H9 (cell line): ENCODE measurements around the gene AGPAT2. TPM values are rescaled to one million over a fixed set of nuclear protein-coding genes. Genes with fewer than 3 reads are reported as not detected.

ENCODE experiments used
- DNase-seq: peaks from one replicate; pipeline ENCODE4 v3.0.0-alpha.2; 2017
- H2AFZ ChIP-seq: one replicate; pipeline ENCODE4 v1.6.1; 2013; ENCODE audit warnings: mild to moderate bottlenecking, low read length, control low read depth, moderate library complexity
- H2AK5ac ChIP-seq: 2 replicates; pipeline ENCODE4 v1.6.1; 2013; ENCODE audit warnings: low read length, control low read depth, mixed read lengths; ENCODE audit not compliant: insufficient read length
- H2BK120ac ChIP-seq: one replicate; pipeline ENCODE4 v1.6.1; 2013; ENCODE audit warnings: low read depth, mild to moderate bottlenecking, low read length, control low read depth, inconsistent platforms; ENCODE audit not compliant: poor library complexity, severe bottlenecking
- H2BK12ac ChIP-seq: 2 replicates; pipeline ENCODE4 v1.6.1; 2013; ENCODE audit warnings: low read length, control low read depth, mixed read lengths, low read depth; ENCODE audit not compliant: insufficient read length
- H2BK15ac ChIP-seq: 2 replicates; pipeline ENCODE4 v1.6.1; 2013; ENCODE audit warnings: low read depth, low read length, control low read depth
- H2BK20ac ChIP-seq: one replicate; pipeline ENCODE4 v1.6.1; 2013; ENCODE audit warnings: low read depth, mild to moderate bottlenecking, low read length, control low read depth, inconsistent platforms; ENCODE audit not compliant: poor library complexity, severe bottlenecking
- H2BK5ac ChIP-seq: 2 replicates; pipeline ENCODE4 v1.6.1; 2013; ENCODE audit warnings: low read length, control low read depth, mixed read lengths; ENCODE audit not compliant: insufficient read length
- H3K14ac ChIP-seq: 2 replicates; pipeline ENCODE4 v1.6.1; 2013; ENCODE audit warnings: low read length, control low read depth; ENCODE audit not compliant: insufficient read depth
- H3K18ac ChIP-seq: 2 replicates; pipeline ENCODE4 v1.6.1; 2013; ENCODE audit warnings: low read depth, mild to moderate bottlenecking, mixed read lengths, low read length, control low read depth; ENCODE audit not compliant: insufficient read length
- H3K23ac ChIP-seq: 2 replicates; pipeline ENCODE4 v1.6.1; 2013; ENCODE audit warnings: low read length, control low read depth, mixed read lengths, low read depth; ENCODE audit not compliant: insufficient read length
- H3K23me2 ChIP-seq: 2 replicates; pipeline ENCODE4 v1.6.1; 2013; ENCODE audit warnings: low read depth, mild to moderate bottlenecking, mixed read lengths, low read length, control low read depth; ENCODE audit not compliant: insufficient read length, poor library complexity, severe bottlenecking
- H3K27ac ChIP-seq: 2 replicates; pipeline ENCODE4 v1.5.1; 2013; ENCODE audit warnings: low read length, control low read depth, mixed read lengths, low read depth; ENCODE audit not compliant: insufficient read length
- H3K27me3 ChIP-seq: 2 replicates; pipeline ENCODE4 v1.6.1; 2013; ENCODE audit warnings: low read length, control low read depth, inconsistent platforms; ENCODE audit not compliant: insufficient read depth
- H3K4ac ChIP-seq: 2 replicates; pipeline ENCODE4 v1.6.1; 2013; ENCODE audit warnings: low read depth, mild to moderate bottlenecking, control low read depth, inconsistent platforms, low read length, moderate library complexity
- H3K4me1 ChIP-seq: 2 replicates; pipeline ENCODE4 v1.6.1; 2013; ENCODE audit warnings: low read length, control low read depth, inconsistent platforms; ENCODE audit not compliant: insufficient read depth
- H3K4me2 ChIP-seq: 2 replicates; pipeline ENCODE4 v1.6.1; 2013; ENCODE audit warnings: low read length, control low read depth, mixed read lengths; ENCODE audit not compliant: insufficient read length, insufficient read depth
- H3K56ac ChIP-seq: 2 replicates; pipeline ENCODE4 v1.6.1; 2013; ENCODE audit warnings: low read depth, mild to moderate bottlenecking, mixed read lengths, low read length, control low read depth; ENCODE audit not compliant: insufficient read length
- H3K79me1 ChIP-seq: 2 replicates; pipeline ENCODE4 v1.6.1; 2013; ENCODE audit warnings: low read depth, mild to moderate bottlenecking, moderate library complexity, low read length, control low read depth, inconsistent platforms; ENCODE audit not compliant: insufficient read depth, poor library complexity, severe bottlenecking
- H3K79me2 ChIP-seq: 2 replicates; pipeline ENCODE4 v1.6.1; 2013; ENCODE audit warnings: low read length, control low read depth, inconsistent platforms; ENCODE audit not compliant: insufficient read depth
- H3K9ac ChIP-seq: 2 replicates; pipeline ENCODE4 v1.6.1; 2013; ENCODE audit warnings: low read length, control low read depth, mixed read lengths; ENCODE audit not compliant: insufficient read length; ENCODE audit errors: extremely low read depth
- H3K9me3 ChIP-seq: one replicate; pipeline ENCODE4 v1.6.1; 2013; ENCODE audit warnings: low read depth, low read length, inconsistent platforms; ENCODE audit not compliant: control insufficient read depth
- H3T11ph ChIP-seq: one replicate; pipeline ENCODE4 v1.6.1; 2013; ENCODE audit warnings: mild to moderate bottlenecking, low read length, control low read depth, inconsistent platforms
- H4K20me1 ChIP-seq: one replicate; pipeline ENCODE4 v1.6.1; 2013; ENCODE audit not compliant: control insufficient read depth, insufficient read length, insufficient read depth
- H4K5ac ChIP-seq: 2 replicates; pipeline ENCODE4 v1.6.1; 2013; ENCODE audit warnings: low read depth, mild to moderate bottlenecking, mixed read lengths, low read length, control low read depth; ENCODE audit not compliant: insufficient read length
- H4K8ac ChIP-seq: replicated peaks from 2 replicates; pipeline ENCODE4 v1.6.1; 2013; ENCODE audit warnings: low read length, control low read depth, mixed read lengths, low read depth; ENCODE audit not compliant: insufficient read length
- H4K91ac ChIP-seq: 2 replicates; pipeline ENCODE4 v1.6.1; 2013; ENCODE audit warnings: low read depth, mild to moderate bottlenecking, moderate library complexity, mixed read lengths, low read length, control low read depth; ENCODE audit not compliant: insufficient read length
- H3K27ac Mint-ChIP-seq, 3 experiments: 2 replicates in 2 of 3; 3 replicates in 1 of 3; pipeline ENCODE4 v1.8.0; 2020 to 2021; ENCODE audit warnings: mixed read lengths in 3 of 3, mild to moderate bottlenecking in 1 of 3, moderate library complexity in 1 of 3
- H3K27me3 Mint-ChIP-seq: 2 replicates; pipeline ENCODE4 v1.8.0; 2021; ENCODE audit warnings: low read depth, mild to moderate bottlenecking, moderate library complexity, mixed read lengths
- H3K36me3 Mint-ChIP-seq, 3 experiments: 2 replicates in 2 of 3; 3 replicates in 1 of 3; pipeline ENCODE4 v1.8.0; 2020 to 2021; ENCODE audit warnings: low read depth in 3 of 3, mixed read lengths in 3 of 3; ENCODE audit not compliant: insufficient read depth in 1 of 3
- H3K4me1 Mint-ChIP-seq, 2 experiments: 2 replicates each; pipeline ENCODE4 v1.8.0; 2020; ENCODE audit warnings: mixed read lengths in 2 of 2
- H3K4me3 Mint-ChIP-seq, 2 experiments: 2 replicates in 1 of 2; 3 replicates in 1 of 2; pipeline ENCODE4 v1.8.0; 2020 to 2021; ENCODE audit warnings: mild to moderate bottlenecking in 2 of 2, mixed read lengths in 2 of 2, moderate library complexity in 1 of 2
- H3K9me3 Mint-ChIP-seq, 2 experiments: 2 replicates in 1 of 2; 3 replicates in 1 of 2; pipeline ENCODE4 v1.8.0; 2020; ENCODE audit warnings: mild to moderate bottlenecking in 2 of 2, mixed read lengths in 2 of 2, moderate library complexity in 1 of 2
- WGBS: extraction: QIAGEN DNeasy Blood & Tissue Kit; methylation state at CpG from one replicate; pipeline ENCODE4 v1.1.7; 2013; ENCODE audit warnings: missing lambda C conversion rate, low lambda C conversion rate, mixed read lengths; ENCODE audit not compliant: insufficient read length; ENCODE audit errors: extremely low coverage; 5-methylcytosine and 5-hydroxymethylcytosine counted together
- total RNA-seq: library from RNA; stranded (reverse); gene quantifications from 2 replicates; pipeline ENCODE4 v1.2.1, GENCODE V29; 2021
- TF ChIP-seq, protein P1 (sequence below): fragments of 200-600 bp; sonication (generic); conservative IDR thresholded peaks from 3 replicates; pipeline ENCODE4 v1.8.0; 2021; ENCODE audit warnings: antibody characterized with exemption, mild to moderate bottlenecking

Gene AGPAT2
- total RNA-seq, 1 experiment from 2014 or later, result 29.7 TPM

DNA sequence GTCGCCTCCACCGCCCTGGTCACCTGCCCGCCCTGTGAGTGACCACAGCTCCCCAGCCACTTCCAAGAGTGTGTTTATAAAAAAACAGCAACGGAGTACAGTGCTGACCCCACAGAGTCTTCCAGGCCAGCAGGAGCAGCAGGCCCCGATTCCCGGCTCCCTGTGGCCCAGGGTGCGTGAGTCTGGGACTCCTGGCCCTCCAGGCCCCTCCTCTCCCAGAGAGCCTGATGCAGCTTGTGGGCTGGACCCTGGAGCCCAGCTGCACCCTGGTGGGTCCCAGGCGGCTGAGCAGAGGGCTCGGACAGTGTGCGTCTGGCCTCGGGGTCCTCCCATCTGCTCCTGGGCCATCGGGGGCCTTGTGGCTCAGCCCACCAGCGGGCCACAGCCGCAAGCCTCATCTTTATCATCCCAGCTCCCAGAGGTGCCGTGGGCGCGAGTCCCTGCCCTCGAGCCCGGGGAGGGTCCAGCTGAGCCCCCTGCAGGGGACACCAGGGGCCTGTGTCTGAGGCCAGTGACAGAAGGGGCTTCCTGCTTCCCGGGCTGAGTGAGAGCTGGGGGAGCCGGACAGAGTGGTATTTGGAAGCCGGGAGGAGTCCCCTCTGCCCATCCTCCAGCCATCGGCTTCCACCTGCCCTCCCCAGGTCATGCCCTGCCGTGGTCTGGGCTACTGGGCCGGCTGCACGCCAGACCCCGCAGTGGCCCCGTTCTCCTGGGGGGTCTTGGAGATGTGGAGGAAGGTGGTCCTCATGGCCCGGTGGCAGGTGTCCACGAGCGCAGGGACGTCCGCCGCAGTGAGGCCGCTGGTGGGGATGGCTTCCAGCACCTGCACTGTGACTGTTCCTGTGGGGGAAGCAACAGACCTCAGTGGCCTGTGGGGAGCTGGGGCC lies 13.9 kb downstream of the AGPAT2 start:
- no peak overlapping the region for H3K14ac ChIP-seq
- no peak for DNase-seq
- no peaks in the 10 kb centered on the region for H3K9me3 ChIP-seq
- H4K8ac ChIP-seq, result no peak overlapping the region
- H2AFZ ChIP-seq, result no peak overlapping the region
- H4K5ac ChIP-seq, result no peak overlapping the region
- H3K4me1 ChIP-seq, result no peaks in the 10 kb centered on the region
- no peak overlapping the region for H3K4me2 ChIP-seq
- WGBS, result no CpG with 5 or more reads among the region's 35 CpGs
- Mint-ChIP-seq H3K9me3 (no peaks in the 10 kb centered on the region), H3K27ac (no peak overlapping the region), H3K27me3 (no peaks in the 10 kb centered on the region), H3K36me3 (peaks cover 0 to 5% (median 0%) of the 10 kb centered on the region in 3 experiments; a peak in 4 of 7 replicates), H3K4me3 (no peak overlapping the region), H3K4me1 (peaks cover 2 to 4% of the 10 kb centered on the region in 2 experiments; a peak in 3 of 4 replicates)
- H3K56ac ChIP-seq, result no peak overlapping the region
- TF ChIP-seq, protein P1, sequence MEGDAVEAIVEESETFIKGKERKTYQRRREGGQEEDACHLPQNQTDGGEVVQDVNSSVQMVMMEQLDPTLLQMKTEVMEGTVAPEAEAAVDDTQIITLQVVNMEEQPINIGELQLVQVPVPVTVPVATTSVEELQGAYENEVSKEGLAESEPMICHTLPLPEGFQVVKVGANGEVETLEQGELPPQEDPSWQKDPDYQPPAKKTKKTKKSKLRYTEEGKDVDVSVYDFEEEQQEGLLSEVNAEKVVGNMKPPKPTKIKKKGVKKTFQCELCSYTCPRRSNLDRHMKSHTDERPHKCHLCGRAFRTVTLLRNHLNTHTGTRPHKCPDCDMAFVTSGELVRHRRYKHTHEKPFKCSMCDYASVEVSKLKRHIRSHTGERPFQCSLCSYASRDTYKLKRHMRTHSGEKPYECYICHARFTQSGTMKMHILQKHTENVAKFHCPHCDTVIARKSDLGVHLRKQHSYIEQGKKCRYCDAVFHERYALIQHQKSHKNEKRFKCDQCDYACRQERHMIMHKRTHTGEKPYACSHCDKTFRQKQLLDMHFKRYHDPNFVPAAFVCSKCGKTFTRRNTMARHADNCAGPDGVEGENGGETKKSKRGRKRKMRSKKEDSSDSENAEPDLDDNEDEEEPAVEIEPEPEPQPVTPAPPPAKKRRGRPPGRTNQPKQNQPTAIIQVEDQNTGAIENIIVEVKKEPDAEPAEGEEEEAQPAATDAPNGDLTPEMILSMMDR, result no peak
- H3K23me2 ChIP-seq, result no peaks in the 10 kb centered on the region
- no peak overlapping the region for H3K27ac ChIP-seq
- H4K20me1 ChIP-seq, result no peaks in the 10 kb centered on the region
- no peak overlapping the region for H2BK20ac ChIP-seq
- no peak overlapping the region for H3K18ac ChIP-seq
- no peak overlapping the region for H2BK5ac ChIP-seq
- no peaks in the 10 kb centered on the region for H3K79me1 ChIP-seq
- no peaks in the 10 kb centered on the region for H3K27me3 ChIP-seq
- no peak overlapping the region for H3K4ac ChIP-seq
- no peak overlapping the region for H2BK120ac ChIP-seq
- H2AK5ac ChIP-seq, result no peak overlapping the region
- no peak overlapping the region for H2BK12ac ChIP-seq
- no peak overlapping the region for H3T11ph ChIP-seq
- H4K91ac ChIP-seq, result no peak overlapping the region
- no peaks in the 10 kb centered on the region for H3K79me2 ChIP-seq
- no peak overlapping the region for H3K9ac ChIP-seq
- H3K23ac ChIP-seq, result no peak overlapping the region
- no peak overlapping the region for H2BK15ac ChIP-seq
